SK-N-SH treated with all-trans-retinoic acid at 6 μM for 48 hours (cell line): Measurements from ENCODE around the gene GALNT13.

Source experiments
- ATAC-seq: fragments of 200-7000 bp; cut with Tn5 transposase; 3 replicates; pipeline ENCODE4 v1.9.1; 2020; ENCODE audit warnings: mild to moderate bottlenecking, moderate library complexity
- ARNTL ChIP-seq: fragments of 450-650 bp; formaldehyde crosslinking; IDR thresholded peaks from 2 replicates; pipeline ENCODE4 v1.5.0; 2020; ENCODE audit warnings: low read depth, mild to moderate bottlenecking, moderate library complexity, borderline replicate concordance
- BACH2 ChIP-seq: fragments of 250-450 bp; sonication (Bioruptor Pico); IDR thresholded peaks from 2 replicates; pipeline ENCODE4 v1.9.0; 2021; ENCODE audit warnings: mild to moderate bottlenecking, borderline replicate concordance
- CREB5 ChIP-seq: fragments of 250-450 bp; sonication (Bioruptor Pico); IDR thresholded peaks from 2 replicates; pipeline ENCODE4 v1.5.1; 2020; ENCODE audit warnings: low read depth, mild to moderate bottlenecking, moderate library complexity
- CSDC2 ChIP-seq: fragments of 250-450 bp; sonication (Bioruptor Pico); IDR thresholded peaks from 2 replicates; pipeline ENCODE4 v1.5.0; 2020; ENCODE audit warnings: mild to moderate bottlenecking, moderate library complexity
- CSRNP3 ChIP-seq: fragments of 250-450 bp; sonication (Bioruptor Pico); IDR thresholded peaks from 2 replicates; pipeline ENCODE4 v1.5.1; 2021; ENCODE audit warnings: mild to moderate bottlenecking, moderate library complexity
- ESRRG ChIP-seq: fragments of 250-450 bp; sonication (Bioruptor Pico); IDR thresholded peaks from 2 replicates; pipeline ENCODE4 v1.6.1; 2021; ENCODE audit warnings: mild to moderate bottlenecking
- GLIS3 ChIP-seq: fragments of 250-450 bp; sonication (Bioruptor Pico); IDR thresholded peaks from 2 replicates; pipeline ENCODE4 v1.5.0; 2020; ENCODE audit warnings: mild to moderate bottlenecking, moderate library complexity
- ISL1 ChIP-seq: fragments of 250-450 bp; sonication (Bioruptor Pico); IDR thresholded peaks from 2 replicates; pipeline ENCODE4 v2.1.2; 2022; ENCODE audit warnings: mild to moderate bottlenecking, moderate library complexity
- OSR1 ChIP-seq: fragments of 250-450 bp; sonication (Bioruptor Pico); IDR thresholded peaks from 2 replicates; pipeline ENCODE4 v1.8.0; 2022; ENCODE audit warnings: moderate library complexity, mild to moderate bottlenecking, inconsistent platforms
- PATZ1 ChIP-seq: fragments of 250-450 bp; sonication (Bioruptor Pico); IDR thresholded peaks from 2 replicates; pipeline ENCODE4 v1.8.0; 2020; ENCODE audit warnings: mild to moderate bottlenecking, moderate library complexity, borderline replicate concordance
- PPARA ChIP-seq: fragments of 250-450 bp; sonication (Bioruptor Pico); IDR thresholded peaks from 2 replicates; pipeline ENCODE4 v1.5.0; 2020; ENCODE audit warnings: mild to moderate bottlenecking, borderline replicate concordance
- RARB ChIP-seq: fragments of 250-450 bp; sonication (Bioruptor Pico); IDR thresholded peaks from 2 replicates; pipeline ENCODE4 v1.8.0; 2021; ENCODE audit warnings: mild to moderate bottlenecking, moderate library complexity
- TCF4 ChIP-seq: fragments of 250-450 bp; sonication (Bioruptor Pico); IDR thresholded peaks from 2 replicates; pipeline ENCODE4 v1.8.0; 2021; ENCODE audit warnings: mild to moderate bottlenecking, moderate library complexity, borderline replicate concordance
- TOX ChIP-seq: fragments of 250-450 bp; sonication (Bioruptor Pico); IDR thresholded peaks from 2 replicates; pipeline ENCODE4 v1.8.0; 2021; ENCODE audit warnings: mild to moderate bottlenecking, moderate library complexity, borderline replicate concordance
- TSHZ2 ChIP-seq: fragments of 250-450 bp; sonication (Bioruptor Pico); IDR thresholded peaks from 2 replicates; pipeline ENCODE4 v1.5.0; 2020; ENCODE audit warnings: mild to moderate bottlenecking, moderate library complexity
- ZC3H10 ChIP-seq: fragments of 250-450 bp; sonication (Bioruptor Pico); IDR thresholded peaks from 2 replicates; pipeline ENCODE4 v1.5.1; 2021; ENCODE audit warnings: mild to moderate bottlenecking, moderate library complexity
- ZFP3 ChIP-seq: fragments of 250-450 bp; sonication (Bioruptor Pico); IDR thresholded peaks from 2 replicates; pipeline ENCODE4 v1.5.0; 2020; ENCODE audit warnings: mild to moderate bottlenecking, moderate library complexity
- ZNF565 ChIP-seq: fragments of 450-650 bp; formaldehyde crosslinking; conservative IDR thresholded peaks from 2 replicates; pipeline ENCODE4 v1.5.0; 2020; ENCODE audit warnings: low read depth, mild to moderate bottlenecking, moderate library complexity
- ZNF70 ChIP-seq: fragments of 450-650 bp; formaldehyde crosslinking; IDR thresholded peaks from 2 replicates; pipeline ENCODE4 v1.5.0; 2020; ENCODE audit warnings: mild to moderate bottlenecking, moderate library complexity
- ZNF8 ChIP-seq: fragments of 450-650 bp; formaldehyde crosslinking; IDR thresholded peaks from 2 replicates; pipeline ENCODE4 v1.5.0; 2020; ENCODE audit warnings: mild to moderate bottlenecking, moderate library complexity

GALNT13 gene

GRCh38 chr2:153971250-153971649, 99.5 kb downstream of the GALNT13 start (continued):
- TF ChIP-seq RARB (CRISPR knock-in tag): no peak

GRCh38 chr2:153971855-153972254, 100.1 kb downstream of the GALNT13 start:
- no peak for ATAC-seq

GRCh38 chr2:153972412-153972811, 100.7 kb downstream of the GALNT13 start:
- ATAC-seq: no peak
- no peak for TF ChIP-seq ZNF8 (CRISPR knock-in tag)
- no peak for TF ChIP-seq ZFP3 (CRISPR knock-in tag)
- TF ChIP-seq TCF4 (CRISPR knock-in tag): no peak

More at GRCh38 chr2:153971855-153972254, 100.1 kb downstream of the GALNT13 start:
- no peak for TF ChIP-seq ZNF8 (CRISPR knock-in tag)
- TF ChIP-seq RARB (CRISPR knock-in tag): no peak
- no peak for TF ChIP-seq ARNTL (CRISPR knock-in tag)
- TF ChIP-seq BACH2 (CRISPR knock-in tag): no peak
- no peak for TF ChIP-seq GLIS3 (CRISPR knock-in tag)
- TF ChIP-seq ISL1 (CRISPR knock-in tag): no peak
- no peak for TF ChIP-seq ZFP3 (CRISPR knock-in tag)
- TF ChIP-seq TCF4 (CRISPR knock-in tag): no peak
- TF ChIP-seq TSHZ2: no peak
- no peak for TF ChIP-seq ZC3H10 (CRISPR knock-in tag)
- no peak for TF ChIP-seq ZNF565 (CRISPR knock-in tag)
- TF ChIP-seq OSR1 (CRISPR knock-in tag): no peak
- TF ChIP-seq ESRRG (CRISPR knock-in tag): no peak
- no peak for TF ChIP-seq CSDC2 (CRISPR knock-in tag)
- no peak for TF ChIP-seq PATZ1 (CRISPR knock-in tag)
- TF ChIP-seq PPARA (CRISPR knock-in tag): no peak

- TF ChIP-seq OSR1 (CRISPR knock-in tag): no peak
- TF ChIP-seq CSRNP3: no peak
- no peak for TF ChIP-seq ZNF70 (CRISPR knock-in tag)
- TF ChIP-seq ZC3H10 (CRISPR knock-in tag): no peak
- no peak for TF ChIP-seq PPARA (CRISPR knock-in tag)
- no peak for TF ChIP-seq ZNF8 (CRISPR knock-in tag)
- TF ChIP-seq TOX (CRISPR knock-in tag): no peak
- no peak for TF ChIP-seq RARB (CRISPR knock-in tag)
- TF ChIP-seq ZFP3 (CRISPR knock-in tag): no peak
- TF ChIP-seq CREB5 (CRISPR knock-in tag): no peak
- TF ChIP-seq TSHZ2: no peak
- ATAC-seq: no peak
Measured at GRCh38 chr2:153986488-153987229, 114.9 kb downstream of the GALNT13 start.
